ENCODE data around the gene GPATCH8.
A peak's percentile ranks its signal among the peaks of the same experiment; 100 is the strongest.
"Not testable (repeated sequence)": the region's sequence is repeated elsewhere in the genome, so short reads cannot be mapped to it uniquely, and the experiment has no call there.

GPATCH8 gene

GRCh38 chr17:44527954-44528353, 24.7 kb upstream of the GPATCH8 start:
- DNase-seq = no peak

- no peak for DNase-seq
Measured at GRCh38 chr17:44527102-44527501, 23.9 kb upstream of the GPATCH8 start.

- no peak for DNase-seq
Measured at GRCh38 chr17:44523672-44523972, 20.4 kb upstream of the GPATCH8 start.

GRCh38 chr17:44522883-44523671, 19.9 kb upstream of the GPATCH8 start:
- peak in 2 of 51 donors; percentile 2 to 12 for DNase-seq

GRCh38 chr17:44518032-44518431, 14.8 kb upstream of the GPATCH8 start:
- no peak for DNase-seq

- not testable (repeated sequence) for DNase-seq
Measured at GRCh38 chr17:44511241-44512134, 8.3 kb upstream of the GPATCH8 start.

GRCh38 chr17:44506939-44507604, 3.9 kb upstream of the GPATCH8 start:
- DNase-seq = not testable (repeated sequence)

- peak in 9 of 51 donors; percentile 22 to 53 (median 31) for DNase-seq
Measured at GRCh38 chr17:44502598-44503146, 534 bp downstream of the GPATCH8 start.

- no peak for DNase-seq
Measured at GRCh38 chr17:44501866-44502375, 1.3 kb downstream of the GPATCH8 start.

GRCh38 chr17:44499722-44500121, 3.5 kb downstream of the GPATCH8 start:
- DNase-seq = no peak

GRCh38 chr17:44496815-44497214, 6.4 kb downstream of the GPATCH8 start:
- no peak for DNase-seq

GRCh38 chr17:44493339-44493738, 9.9 kb downstream of the GPATCH8 start:
- no peak for DNase-seq

GRCh38 chr17:44492706-44493272, 10.4 kb downstream of the GPATCH8 start:
- DNase-seq = no peak

GRCh38 chr17:44489581-44489980, 13.6 kb downstream of the GPATCH8 start:
- no peak for DNase-seq

GRCh38 chr17:44487170-44487569, 16.0 kb downstream of the GPATCH8 start:
- no peak for DNase-seq

- no peak for DNase-seq
Measured at GRCh38 chr17:44473367-44473766, 29.8 kb downstream of the GPATCH8 start.

GRCh38 chr17:44469676-44470075, 33.5 kb downstream of the GPATCH8 start:
- no peak for DNase-seq

GRCh38 chr17:44467108-44467507, 36.1 kb downstream of the GPATCH8 start:
- DNase-seq = no peak

GRCh38 chr17:44466339-44466738, 36.9 kb downstream of the GPATCH8 start:
- no peak for DNase-seq

GRCh38 chr17:44465897-44466296, 37.3 kb downstream of the GPATCH8 start:
- DNase-seq = no peak

- no peak for DNase-seq
Measured at GRCh38 chr17:44465276-44465675, 37.9 kb downstream of the GPATCH8 start.
